Measurements from ENCODE around the gene SRSF4.

GRCh38 chr1:29217633-29218032, 35.9 kb upstream of the SRSF4 start:
- no peak for TF ChIP-seq CBX5 (IDR thresholded peaks at IDR 0.05; ENCODE audit: low read depth)
- no peak for TF ChIP-seq PKNOX1 (IDR thresholded peaks at IDR 0.05)
- TF ChIP-seq GABPA (IDR thresholded peaks at IDR 0.05; ENCODE audit: low read depth), result no peak
- no peak for TF ChIP-seq CREB1 (IDR thresholded peaks at IDR 0.05; ENCODE audit: low read depth)
- TF ChIP-seq SIX5 (IDR thresholded peaks at IDR 0.05; ENCODE audit: low read depth, low read length, severe bottlenecking), result no peak
- no peak for TF ChIP-seq CTCF (IDR thresholded peaks at IDR 0.05 in 2 of 3, conservative IDR thresholded peaks at IDR 0.05 in 1 of 3; ENCODE audit: control insufficient read depth in 2 of 3, extremely low read depth in 1 of 3, insufficient read depth in 1 of 3, low read depth in 3 of 3, low read length in 3 of 3)
- no peak for TF ChIP-seq STAT3 (IDR thresholded peaks at IDR 0.05; ENCODE audit: low read depth, low read length)
- TF ChIP-seq ATF3 (IDR thresholded peaks at IDR 0.05; ENCODE audit: borderline replicate concordance, extremely low read depth, low read depth, low read length), result no peak

Data from GM12878 (cell line).